Left lobe of liver (tissue), 2 donors: Measurements from ENCODE around the gene SHLD3. TPM values are rescaled to one million over a fixed set of nuclear protein-coding genes. Genes with fewer than 3 reads are reported as not detected.
"Not testable (repeated sequence)": the region's sequence is repeated elsewhere in the genome, so short reads cannot be mapped to it uniquely, and the experiment has no call there.

Source experiments
- ATAC-seq: fragments of 200-7000 bp; cut with Tn5 transposase; one replicate; pipeline ENCODE4 v1.9.1; 2020; ENCODE audit warnings: mild to moderate bottlenecking, moderate library complexity
- DNase-seq: peaks from one replicate; pipeline ENCODE4 v3.0.0-alpha.2; 2020; ENCODE audit warnings: low spot score
- total RNA-seq: library from RNA; stranded (reverse); gene quantifications from one replicate; pipeline ENCODE4 v1.2.1, GENCODE V29; 2021
- donor health status: DM: no; HTN: no; CAD: no; lungs with moderate emphysema.
- donor health status: DM: no; HTN: yes; CAD: no.

SHLD3 gene
- total RNA-seq, 1 donor from 2014 or later: 0.55 TPM

- ATAC-seq, DNase-seq: not testable (repeated sequence)
Measured at GRCh38 chr5:65676056-65676455, 51.2 kb downstream of the SHLD3 start.

Other genes with a start within 250 kb of the SHLD3 start
- 0.30 TPM for gene ADAMTS6, start 143.1 kb upstream of the SHLD3 start, total RNA-seq
- 0.25 TPM for gene CENPK, start 61.9 kb upstream of the SHLD3 start, total RNA-seq
- 9.6 TPM for gene PPWD1, start 61.7 kb upstream of the SHLD3 start, total RNA-seq
- 8.5 TPM for gene TRIM23, start 694 bp upstream of the SHLD3 start, total RNA-seq
- 7.5 TPM for gene TRAPPC13, start within 50 bp of the SHLD3 start, total RNA-seq
- gene SGTB, start 97.1 kb downstream of the SHLD3 start, total RNA-seq: 3.0 TPM
- 47.1 TPM for gene NLN, start 97.2 kb downstream of the SHLD3 start, total RNA-seq